GM11168 (cell line): ENCODE results near the gene HOXA3.

Experiments used
- in situ Hi-C: fragments of 300-500 bp; cut with MboI; formaldehyde crosslinking; loops from one replicate; pipeline ENCODE4 v1.12.0; 2022; ENCODE audit warnings: low sequenced_read_pairs; ENCODE audit not compliant: unreplicated experiment

The HOXA3 gene

GRCh38 chr7:27097686-27098577 is 54.5 kb downstream of the HOXA3 start:
- in situ Hi-C loops = loop anchor here (10.0 kb wide), 1 partner anchor 823 kb away; no protein-coding TSS in a partner anchor

- in situ Hi-C loops = loop anchor here (10.0 kb wide), 1 partner anchor 822 kb away; no protein-coding TSS in a partner anchor
Measured at GRCh38 chr7:27096768-27097514, 55.4 kb downstream of the HOXA3 start.

GRCh38 chr7:27095897-27096767 is 56.3 kb downstream of the HOXA3 start, which contains the start of gene HOXA1:
Gene HOXA1 (minus strand): TSS chr7:27096000. CDS start chr7:27095912, 88 bp downstream.
- in situ Hi-C loops = loop anchor here (10.0 kb wide), 1 partner anchor 821 kb away; no protein-coding TSS in a partner anchor

- in situ Hi-C loops = loop anchor here (10.0 kb wide), 1 partner anchor 820 kb away; no protein-coding TSS in a partner anchor
Measured at GRCh38 chr7:27095050-27095896, 57.1 kb downstream of the HOXA3 start.

GRCh38 chr7:27094304-27095049 is 57.9 kb downstream of the HOXA3 start:
- in situ Hi-C loops = loop anchor here (10.0 kb wide), 1 partner anchor 820 kb away; no protein-coding TSS in a partner anchor

GRCh38 chr7:27093184-27093895 is 59.0 kb downstream of the HOXA3 start:
- in situ Hi-C loops = loop anchor here (10.0 kb wide), 1 partner anchor 819 kb away; no protein-coding TSS in a partner anchor

- in situ Hi-C loops = loop anchor here (10.0 kb wide), 1 partner anchor 818 kb away; no protein-coding TSS in a partner anchor
Measured at GRCh38 chr7:27092819-27093110, 59.6 kb downstream of the HOXA3 start.

GRCh38 chr7:27091941-27092818 is 60.2 kb downstream of the HOXA3 start:
- in situ Hi-C loops = loop anchor here (10.0 kb wide), 1 partner anchor 817 kb away; no protein-coding TSS in a partner anchor

- in situ Hi-C loops = loop anchor here (10.0 kb wide), 1 partner anchor 816 kb away; no protein-coding TSS in a partner anchor
Measured at GRCh38 chr7:27091105-27091504, 61.3 kb downstream of the HOXA3 start.

- in situ Hi-C loops = no loop called here
Measured at GRCh38 chr7:27088002-27088922, 64.1 kb downstream of the HOXA3 start.

GRCh38 chr7:27083646-27084045 is 68.7 kb downstream of the HOXA3 start:
- in situ Hi-C loops = no loop called here

- in situ Hi-C loops = no loop called here
Measured at GRCh38 chr7:27082171-27082570, 70.2 kb downstream of the HOXA3 start.

- in situ Hi-C loops = no loop called here
Measured at GRCh38 chr7:27080844-27081436, 71.4 kb downstream of the HOXA3 start.

GRCh38 chr7:27079234-27079975 is 73.0 kb downstream of the HOXA3 start:
- in situ Hi-C loops = no loop called here
